GM12878 (cell line): ENCODE results near the gene FBXW7.

Experiments
- E4F1 ChIP-seq: fragments of 450-650 bp; IDR thresholded peaks from 2 replicates; pipeline ENCODE4 v1.6.1; 2018; ENCODE audit warnings: borderline replicate concordance, mild to moderate bottlenecking; ENCODE audit not compliant: partially characterized antibody
- EGR1 ChIP-seq, 2 experiments: IDR thresholded peaks; 1 replicate in 1 of 2; 2 replicates in 1 of 2; pipeline ENCODE4 v1.6.1; 2011 to 2012; ENCODE audit warnings: low read depth in 2 of 2, low read length in 2 of 2, borderline replicate concordance in 1 of 2, mild to moderate bottlenecking in 1 of 2, moderate library complexity in 1 of 2
- EP300 ChIP-seq, 2 experiments: fragments of 150-350 bp in 1 of 2; IDR thresholded peaks; 2 replicates each; pipeline ENCODE4 v1.6.1; 2011 to 2012; ENCODE audit warnings: low read depth in 2 of 2, low read length in 2 of 2, borderline replicate concordance in 1 of 2, improper control_type of control experiment in 1 of 2, inconsistent platforms in 1 of 2; ENCODE audit not compliant: control insufficient read depth in 1 of 2
- EZH2 ChIP-seq: IDR thresholded peaks from 2 replicates; pipeline ENCODE4 v1.6.1; 2012; ENCODE audit warnings: low read depth, mild to moderate bottlenecking, control low read depth, inconsistent platforms, low read length, borderline replicate concordance; ENCODE audit not compliant: control insufficient read depth
- TAF1 ChIP-seq: IDR thresholded peaks from 2 replicates; pipeline ENCODE4 v1.6.1; 2011; ENCODE audit warnings: mild to moderate bottlenecking, low read depth, low read length, borderline replicate concordance
- TF ChIP-seq, protein P1 (sequence below), 3 experiments: IDR thresholded peaks in 2 of 3; conservative IDR thresholded peaks in 1 of 3; 2 replicates each; pipeline ENCODE4 v1.5.1; 2011; ENCODE audit warnings: low read depth in 3 of 3, low read length in 3 of 3, mild to moderate bottlenecking in 3 of 3, control low read depth in 2 of 3, moderate library complexity in 2 of 3, inconsistent platforms in 1 of 3, mixed read lengths in 1 of 3; ENCODE audit not compliant: control insufficient read depth in 2 of 3, insufficient read depth in 1 of 3; ENCODE audit errors: extremely low read depth in 1 of 3
- TF ChIP-seq, protein P2 (sequence below): fragments of 450-650 bp; IDR thresholded peaks from 2 replicates; pipeline ENCODE4 v1.6.1; 2016; ENCODE audit warnings: mild to moderate bottlenecking

DNA sequence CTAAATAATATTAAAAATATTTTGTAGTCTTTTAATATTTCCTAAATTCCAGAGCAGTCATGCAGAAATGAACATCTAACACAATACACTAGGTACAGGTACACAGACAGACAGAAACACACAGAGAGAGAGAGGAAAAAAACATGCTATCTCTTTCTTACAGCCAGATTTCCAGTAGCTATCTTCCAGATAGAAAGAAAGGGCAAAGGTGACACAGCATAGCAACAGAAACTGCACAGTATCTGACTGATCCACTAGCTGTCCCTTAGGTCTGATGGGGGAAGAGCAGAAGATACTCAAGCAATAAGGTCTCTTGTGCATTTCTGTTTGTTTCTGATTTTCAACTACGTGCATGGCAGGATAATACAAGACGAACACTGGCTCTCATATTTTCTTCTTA, 7.8 kb downstream of the FBXW7 start:
- TF ChIP-seq E4F1 (no peak), EZH2 (no peak), EGR1 (IDR thresholded peaks at IDR 0.05; ENCODE audit: borderline replicate concordance in 1 of 2, low read depth in 2 of 2, low read length in 2 of 2) (no peak), TAF1 (no peak), EP300 (IDR thresholded peaks at IDR 0.05; ENCODE audit: borderline replicate concordance in 1 of 2, control insufficient read depth in 1 of 2, low read depth in 2 of 2, low read length in 2 of 2) (no peak)
- TF ChIP-seq, protein P1, sequence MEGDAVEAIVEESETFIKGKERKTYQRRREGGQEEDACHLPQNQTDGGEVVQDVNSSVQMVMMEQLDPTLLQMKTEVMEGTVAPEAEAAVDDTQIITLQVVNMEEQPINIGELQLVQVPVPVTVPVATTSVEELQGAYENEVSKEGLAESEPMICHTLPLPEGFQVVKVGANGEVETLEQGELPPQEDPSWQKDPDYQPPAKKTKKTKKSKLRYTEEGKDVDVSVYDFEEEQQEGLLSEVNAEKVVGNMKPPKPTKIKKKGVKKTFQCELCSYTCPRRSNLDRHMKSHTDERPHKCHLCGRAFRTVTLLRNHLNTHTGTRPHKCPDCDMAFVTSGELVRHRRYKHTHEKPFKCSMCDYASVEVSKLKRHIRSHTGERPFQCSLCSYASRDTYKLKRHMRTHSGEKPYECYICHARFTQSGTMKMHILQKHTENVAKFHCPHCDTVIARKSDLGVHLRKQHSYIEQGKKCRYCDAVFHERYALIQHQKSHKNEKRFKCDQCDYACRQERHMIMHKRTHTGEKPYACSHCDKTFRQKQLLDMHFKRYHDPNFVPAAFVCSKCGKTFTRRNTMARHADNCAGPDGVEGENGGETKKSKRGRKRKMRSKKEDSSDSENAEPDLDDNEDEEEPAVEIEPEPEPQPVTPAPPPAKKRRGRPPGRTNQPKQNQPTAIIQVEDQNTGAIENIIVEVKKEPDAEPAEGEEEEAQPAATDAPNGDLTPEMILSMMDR (IDR thresholded peaks at IDR 0.05 in 2 of 3, conservative IDR thresholded peaks at IDR 0.05 in 1 of 3; ENCODE audit: control insufficient read depth in 2 of 3, extremely low read depth in 1 of 3, insufficient read depth in 1 of 3, low read depth in 3 of 3, low read length in 3 of 3), result no peak
- TF ChIP-seq, protein P2, sequence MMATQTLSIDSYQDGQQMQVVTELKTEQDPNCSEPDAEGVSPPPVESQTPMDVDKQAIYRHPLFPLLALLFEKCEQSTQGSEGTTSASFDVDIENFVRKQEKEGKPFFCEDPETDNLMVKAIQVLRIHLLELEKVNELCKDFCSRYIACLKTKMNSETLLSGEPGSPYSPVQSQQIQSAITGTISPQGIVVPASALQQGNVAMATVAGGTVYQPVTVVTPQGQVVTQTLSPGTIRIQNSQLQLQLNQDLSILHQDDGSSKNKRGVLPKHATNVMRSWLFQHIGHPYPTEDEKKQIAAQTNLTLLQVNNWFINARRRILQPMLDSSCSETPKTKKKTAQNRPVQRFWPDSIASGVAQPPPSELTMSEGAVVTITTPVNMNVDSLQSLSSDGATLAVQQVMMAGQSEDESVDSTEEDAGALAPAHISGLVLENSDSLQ, result no peak
